ENCODE results near the gene UBE2V1.
A peak's percentile ranks its signal among the peaks of the same experiment; 100 is the strongest.
"Not testable (repeated sequence)": the region's sequence is repeated elsewhere in the genome, so short reads cannot be mapped to it uniquely, and the experiment has no call there.

UBE2V1 gene

GRCh38 chr20:50115591-50116367 lies 2.8 kb upstream of the UBE2V1 start:
- DNase-seq (ENCODE audit: extremely low read depth in 1 of 2, low read depth in 1 of 2), result peak; percentile 63 to 85

- no peak for DNase-seq (ENCODE audit: extremely low read depth in 1 of 2, low read depth in 1 of 2)
Observed at GRCh38 chr20:50115041-50115512, 2.1 kb upstream of the UBE2V1 start.

- no peak for DNase-seq (ENCODE audit: extremely low read depth in 1 of 2, low read depth in 1 of 2)
Observed at GRCh38 chr20:50113420-50114224, 672 bp upstream of the UBE2V1 start.

- no peak for DNase-seq (ENCODE audit: extremely low read depth in 1 of 2, low read depth in 1 of 2)
Observed at GRCh38 chr20:50111829-50112495, 988 bp downstream of the UBE2V1 start.

GRCh38 chr20:50111120-50111828 lies 1.7 kb downstream of the UBE2V1 start:
- peak in 1 of 2 donors; percentile 60 for DNase-seq (ENCODE audit: extremely low read depth in 1 of 2, low read depth in 1 of 2)

GRCh38 chr20:50110141-50111047 lies 2.6 kb downstream of the UBE2V1 start:
- DNase-seq (ENCODE audit: extremely low read depth in 1 of 2, low read depth in 1 of 2), result peak in 1 of 2 donors; percentile 70

- no peak for DNase-seq (ENCODE audit: extremely low read depth in 1 of 2, low read depth in 1 of 2)
Observed at GRCh38 chr20:50108556-50109235, 4.3 kb downstream of the UBE2V1 start.

- DNase-seq (ENCODE audit: extremely low read depth in 1 of 2, low read depth in 1 of 2), result no peak
Observed at GRCh38 chr20:50107796-50108331, 5.1 kb downstream of the UBE2V1 start.

GRCh38 chr20:50107086-50107660 lies 5.8 kb downstream of the UBE2V1 start:
- DNase-seq (ENCODE audit: extremely low read depth in 1 of 2, low read depth in 1 of 2), result no peak

GRCh38 chr20:50106669-50107068 lies 6.3 kb downstream of the UBE2V1 start:
- DNase-seq (ENCODE audit: extremely low read depth in 1 of 2, low read depth in 1 of 2), result not testable (repeated sequence)

GRCh38 chr20:50103464-50104107 lies 9.4 kb downstream of the UBE2V1 start:
- peak in 1 of 2 donors; percentile 32 for DNase-seq (ENCODE audit: extremely low read depth in 1 of 2, low read depth in 1 of 2)

- DNase-seq (ENCODE audit: extremely low read depth in 1 of 2, low read depth in 1 of 2), result not testable (repeated sequence)
Observed at GRCh38 chr20:50102551-50102950, 10.4 kb downstream of the UBE2V1 start.

GRCh38 chr20:50101887-50102286 lies 11.1 kb downstream of the UBE2V1 start:
- DNase-seq (ENCODE audit: extremely low read depth in 1 of 2, low read depth in 1 of 2), result no peak

GRCh38 chr20:50101281-50101680 lies 11.7 kb downstream of the UBE2V1 start:
- no peak for DNase-seq (ENCODE audit: extremely low read depth in 1 of 2, low read depth in 1 of 2)

- no peak for DNase-seq (ENCODE audit: extremely low read depth in 1 of 2, low read depth in 1 of 2)
Observed at GRCh38 chr20:50100552-50100951, 12.4 kb downstream of the UBE2V1 start.

- no peak for DNase-seq (ENCODE audit: extremely low read depth in 1 of 2, low read depth in 1 of 2)
Observed at GRCh38 chr20:50099565-50099991, 13.4 kb downstream of the UBE2V1 start.

- DNase-seq (ENCODE audit: extremely low read depth in 1 of 2, low read depth in 1 of 2), result no peak
Observed at GRCh38 chr20:50099113-50099512, 13.8 kb downstream of the UBE2V1 start.

GRCh38 chr20:50098259-50098658 lies 14.7 kb downstream of the UBE2V1 start:
- DNase-seq (ENCODE audit: extremely low read depth in 1 of 2, low read depth in 1 of 2), result no peak
